OCI-LY3 (cell line): ENCODE results near the gene ETF1.
"Not testable (repeated sequence)": the region's sequence is repeated elsewhere in the genome, so short reads cannot be mapped to it uniquely, and the experiment has no call there.

ENCODE experiments used
- CTCF ChIP-seq: fragments of 200-600, 300-600 bp; sonication (generic); IDR thresholded peaks from 2 replicates; pipeline ENCODE4 v1.5.1; 2014; ENCODE audit warnings: antibody characterized with exemption, low read length, low read depth
- EZH2phosphoT487 ChIP-seq: fragments of 200-600 bp; shearing (Covaris generic); IDR thresholded peaks from 2 replicates; pipeline ENCODE4 v1.6.1; 2018; ENCODE audit warnings: antibody characterized with exemption, mixed run types, low read depth

- TF ChIP-seq CTCF, EZH2phosphoT487: not testable (repeated sequence)
These were observed 69.9 kb downstream of the ETF1 start for GRCh38 chr5:138473151-138473550.
